ENCODE data around the gene EFNA3.

- TF ChIP-seq SREBF2 (CRISPR knock-in tag; IDR thresholded peaks at IDR 0.05) (no peak), SMC3 (conservative IDR thresholded peaks at IDR 0.05; ENCODE audit: insufficient read depth, low read depth, low read length) (peak; percentile 80), ZFX (CRISPR knock-in tag; IDR thresholded peaks at IDR 0.05) (no peak), TGIF2 (CRISPR knock-in tag; IDR thresholded peaks at IDR 0.05) (no peak), ZNF217 (CRISPR knock-in tag; IDR thresholded peaks at IDR 0.05) (no peak), HBP1 (CRISPR knock-in tag; IDR thresholded peaks at IDR 0.05) (no peak), EZH2 (IDR thresholded peaks at IDR 0.05; ENCODE audit: borderline replicate concordance, low read depth, low read length) (no peak), XRCC4 (IDR thresholded peaks at IDR 0.05; ENCODE audit: extremely low read depth, insufficient read depth, insufficient read length) (no peak), POLR2G (IDR thresholded peaks at IDR 0.05; ENCODE audit: low read depth, low read length) (no peak)
These were observed 33.6 kb upstream of the EFNA3 start for GRCh38 chr1:155044812-155045657.
